K562 (cell line): Measurements from ENCODE around the gene DLGAP1. TPM values are rescaled to one million over a fixed set of nuclear protein-coding genes. Genes with fewer than 3 reads are reported as not detected.

Experiments used
- DEAF1 ChIP-seq: fragments of 450-650 bp; formaldehyde crosslinking; IDR thresholded peaks from 2 replicates; pipeline ENCODE4 v1.4.0; 2020; ENCODE audit warnings: mild to moderate bottlenecking, moderate library complexity
- FOXA1 ChIP-seq: fragments of 450-650 bp; IDR thresholded peaks from 2 replicates; pipeline ENCODE4 v1.6.1; 2016; ENCODE audit warnings: mild to moderate bottlenecking, borderline replicate concordance
- FOXJ2 ChIP-seq: fragments of 200-800 bp; sonication (Bioruptor generic); IDR thresholded peaks from 2 replicates; pipeline ENCODE4 v1.6.1; 2016; ENCODE audit warnings: missing genetic modification characterization, missing compliant biosample characterization
- GABPA ChIP-seq: fragments of 200-800 bp; sonication (Bioruptor generic); conservative IDR thresholded peaks from 2 replicates; pipeline ENCODE4 v1.6.1; 2016; ENCODE audit warnings: low read depth, missing genetic modification characterization, missing compliant biosample characterization
- HDAC8 ChIP-seq: fragments of 450-650 bp; IDR thresholded peaks from 2 replicates; pipeline ENCODE4 v1.6.1; 2016; ENCODE audit warnings: mild to moderate bottlenecking, missing genetic modification characterization, moderate library complexity, missing compliant biosample characterization
- NFXL1 ChIP-seq: fragments of 450-650 bp; formaldehyde crosslinking; IDR thresholded peaks from 2 replicates; pipeline ENCODE4 v1.4.0; 2021; ENCODE audit warnings: mild to moderate bottlenecking
- POLR2AphosphoS5 ChIP-seq: IDR thresholded peaks from 2 replicates; pipeline ENCODE4 v1.6.1; 2011; ENCODE audit warnings: mild to moderate bottlenecking, low read depth, low read length, moderate library complexity; ENCODE audit not compliant: control insufficient read depth, insufficient read depth
- RBM25 ChIP-seq: fragments of 200-400 bp; formaldehyde crosslinking; IDR thresholded peaks from 2 replicates; pipeline ENCODE4 v1.6.1; 2018; ENCODE audit warnings: low read length, low read depth, moderate library complexity; ENCODE audit not compliant: severe bottlenecking
- SIRT6 ChIP-seq: IDR thresholded peaks from one replicate; pipeline ENCODE4 v1.6.1; 2012; ENCODE audit warnings: low read depth, mild to moderate bottlenecking, control low read depth, inconsistent platforms, low read length, moderate library complexity
- TBL1XR1 ChIP-seq, 2 experiments: IDR thresholded peaks; 2 replicates each; pipeline ENCODE4 v1.6.1; 2012; ENCODE audit warnings: improper control_type of control experiment in 2 of 2, low read length in 2 of 2, mild to moderate bottlenecking in 1 of 2
- THRA ChIP-seq: fragments of 450-650 bp; IDR thresholded peaks from 2 replicates; pipeline ENCODE4 v1.6.1; 2017; ENCODE audit warnings: mild to moderate bottlenecking, moderate library complexity
- ZNF217 ChIP-seq: sonication (generic); formaldehyde crosslinking; IDR thresholded peaks from 2 replicates; pipeline ENCODE4 v1.8.0; 2022; ENCODE audit warnings: mild to moderate bottlenecking, missing genetic modification reagents
- polyA plus RNA-seq, 8 experiments: library from polyadenylated mRNA; depleted of rRNA in 4 of 8; stranded (reverse) in 5 of 8; unstranded in 3 of 8; fragments of >200 nt; fragmentation: Nextera tagmentation in 2 of 8; fragmentation: Illumina TruSeq in 1 of 8; extraction: Ambion mirVana in 2 of 8; extraction: Trizol in 1 of 8; gene quantifications; 2 replicates each; pipeline versions ENCODE4 v1.2.1 to v1.2.3, GENCODE V29; 2011 to 2014; ENCODE audit warnings: inconsistent platforms in 1 of 8, missing spikeins in 1 of 8
- total RNA-seq, 7 experiments: library from RNA; depleted of rRNA in 6 of 7; stranded (reverse); fragments of >200 nt in 6 of 7; fragmentation: Illumina TruSeq in 2 of 7; extraction: Trizol in 2 of 7; gene quantifications; 2 replicates each; pipeline versions ENCODE4 v1.2.1 to v1.2.3, GENCODE V29; 2011 to 2021; ENCODE audit warnings: low replicate concordance in 1 of 7
- TF ChIP-seq, protein P1 (sequence below): fragments of 450-650 bp; IDR thresholded peaks from 2 replicates; pipeline ENCODE4 v1.6.1; 2018; ENCODE audit not compliant: partially characterized antibody
- TF ChIP-seq, protein P2 (sequence below): fragments of 450-650 bp; IDR thresholded peaks from 2 replicates; pipeline ENCODE4 v1.6.1; 2016; ENCODE audit warnings: mild to moderate bottlenecking

DLGAP1 gene
- total and polyA plus RNA-seq, 9 of the 15 experiments (the other 6 are each of a cell fraction or from before 2014, with no cell fraction given), result 0.04 to 0.22 (median 0.08) TPM

GRCh38 chr18:3771121-3771971 lies 683.8 kb downstream of the DLGAP1 start (continued):
- TF ChIP-seq SIRT6, result no peak
- TF ChIP-seq POLR2AphosphoS5, result no peak
- no peak for TF ChIP-seq THRA
- TF ChIP-seq FOXJ2, result no peak
- no peak for TF ChIP-seq GABPA (tag)
- no peak for TF ChIP-seq RBM25
- TF ChIP-seq, protein P1, sequence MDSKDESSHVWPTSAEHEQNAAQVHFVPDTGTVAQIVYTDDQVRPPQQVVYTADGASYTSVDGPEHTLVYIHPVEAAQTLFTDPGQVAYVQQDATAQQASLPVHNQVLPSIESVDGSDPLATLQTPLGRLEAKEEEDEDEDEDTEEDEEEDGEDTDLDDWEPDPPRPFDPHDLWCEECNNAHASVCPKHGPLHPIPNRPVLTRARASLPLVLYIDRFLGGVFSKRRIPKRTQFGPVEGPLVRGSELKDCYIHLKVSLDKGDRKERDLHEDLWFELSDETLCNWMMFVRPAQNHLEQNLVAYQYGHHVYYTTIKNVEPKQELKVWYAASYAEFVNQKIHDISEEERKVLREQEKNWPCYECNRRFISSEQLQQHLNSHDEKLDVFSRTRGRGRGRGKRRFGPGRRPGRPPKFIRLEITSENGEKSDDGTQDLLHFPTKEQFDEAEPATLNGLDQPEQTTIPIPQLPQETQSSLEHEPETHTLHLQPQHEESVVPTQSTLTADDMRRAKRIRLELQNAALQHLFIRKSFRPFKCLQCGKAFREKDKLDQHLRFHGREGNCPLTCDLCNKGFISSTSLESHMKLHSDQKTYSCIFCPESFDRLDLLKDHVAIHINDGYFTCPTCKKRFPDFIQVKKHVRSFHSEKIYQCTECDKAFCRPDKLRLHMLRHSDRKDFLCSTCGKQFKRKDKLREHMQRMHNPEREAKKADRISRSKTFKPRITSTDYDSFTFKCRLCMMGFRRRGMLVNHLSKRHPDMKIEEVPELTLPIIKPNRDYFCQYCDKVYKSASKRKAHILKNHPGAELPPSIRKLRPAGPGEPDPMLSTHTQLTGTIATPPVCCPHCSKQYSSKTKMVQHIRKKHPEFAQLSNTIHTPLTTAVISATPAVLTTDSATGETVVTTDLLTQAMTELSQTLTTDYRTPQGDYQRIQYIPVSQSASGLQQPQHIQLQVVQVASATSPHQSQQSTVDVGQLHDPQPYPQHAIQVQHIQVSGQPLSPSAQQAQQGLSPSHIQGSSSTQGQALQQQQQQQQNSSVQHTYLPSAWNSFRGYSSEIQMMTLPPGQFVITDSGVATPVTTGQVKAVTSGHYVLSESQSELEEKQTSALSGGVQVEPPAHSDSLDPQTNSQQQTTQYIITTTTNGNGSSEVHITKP, result no peak
- TF ChIP-seq FOXA1, result no peak
- TF ChIP-seq NFXL1 (CRISPR knock-in tag), result no peak
- no peak for TF ChIP-seq ZNF217
- TF ChIP-seq DEAF1, result peak; percentile 75
- no peak for TF ChIP-seq HDAC8 (tag)
- TF ChIP-seq, protein P2, sequence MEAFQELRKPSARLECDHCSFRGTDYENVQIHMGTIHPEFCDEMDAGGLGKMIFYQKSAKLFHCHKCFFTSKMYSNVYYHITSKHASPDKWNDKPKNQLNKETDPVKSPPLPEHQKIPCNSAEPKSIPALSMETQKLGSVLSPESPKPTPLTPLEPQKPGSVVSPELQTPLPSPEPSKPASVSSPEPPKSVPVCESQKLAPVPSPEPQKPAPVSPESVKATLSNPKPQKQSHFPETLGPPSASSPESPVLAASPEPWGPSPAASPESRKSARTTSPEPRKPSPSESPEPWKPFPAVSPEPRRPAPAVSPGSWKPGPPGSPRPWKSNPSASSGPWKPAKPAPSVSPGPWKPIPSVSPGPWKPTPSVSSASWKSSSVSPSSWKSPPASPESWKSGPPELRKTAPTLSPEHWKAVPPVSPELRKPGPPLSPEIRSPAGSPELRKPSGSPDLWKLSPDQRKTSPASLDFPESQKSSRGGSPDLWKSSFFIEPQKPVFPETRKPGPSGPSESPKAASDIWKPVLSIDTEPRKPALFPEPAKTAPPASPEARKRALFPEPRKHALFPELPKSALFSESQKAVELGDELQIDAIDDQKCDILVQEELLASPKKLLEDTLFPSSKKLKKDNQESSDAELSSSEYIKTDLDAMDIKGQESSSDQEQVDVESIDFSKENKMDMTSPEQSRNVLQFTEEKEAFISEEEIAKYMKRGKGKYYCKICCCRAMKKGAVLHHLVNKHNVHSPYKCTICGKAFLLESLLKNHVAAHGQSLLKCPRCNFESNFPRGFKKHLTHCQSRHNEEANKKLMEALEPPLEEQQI, result 0 out of 2 replicates have a peak, but pooled peaks have one; percentile 41
- 0 out of 4 replicates have a peak, but pooled peaks of 1 of the 2 experiments have one; percentile 18 for TF ChIP-seq TBL1XR1 (IDR thresholded peaks at IDR 0.05; ENCODE audit: low read length in 2 of 2)
